K562 (cell line): Measurements from ENCODE around the gene USP27X. TPM values are rescaled to one million over a fixed set of nuclear protein-coding genes. Genes with fewer than 3 reads are reported as not detected.
A peak's percentile ranks its signal among the peaks of the same experiment; 100 is the strongest.

Experiments used
- ATAC-seq: fragments of 200-7000 bp; cut with Tn5 transposase; 3 replicates; pipeline ENCODE4 v1.9.1; 2020; ENCODE audit warnings: moderate library complexity
- BruUV-seq: library from RNA; stranded (reverse); fragments of 400-500 nt; replicated peaks from 2 replicates; lab custom pipeline; 2021; lab: Mats Ljungman, UMichigan
- CTCF ChIA-PET: fragments of 300-600 bp; formaldehyde crosslinking; extraction: SDS; loops from one replicate; lab custom pipeline; 2021; ENCODE audit warnings: low intra/inter-chr PET ratio; lab: Yijun Ruan, JAX
- POLR2A ChIA-PET: fragments of 300-600, 350-650 bp; sonication (Branson Sonifier 250); formaldehyde crosslinking; extraction: SDS; loops from one replicate; lab custom pipeline; 2021; ENCODE audit warnings: antibody characterized with exemption, inconsistent platforms; lab: Yijun Ruan, JAX
- DNase-seq, 4 experiments: peaks; one replicate each; pipeline versions ENCODE4 v3.0.0 to v3.0.0-alpha.2; 2011 to 2018; ENCODE audit warnings: low spot score in 3 of 4, mixed read lengths in 3 of 4; ENCODE audit errors: extremely low read depth in 1 of 4
- FAIRE-seq: peaks from 2 replicates; lab custom pipeline; 2011; peaks lifted over from hg19 to GRCh38; lab: Jason Lieb, UNC
- H2AFZ ChIP-seq: 2 replicates; pipeline ENCODE4 v1.6.0; 2011; ENCODE audit warnings: low read depth, low read length, control low read depth, inconsistent platforms
- H3K27ac ChIP-seq: fragments of 200-600 bp; 3 replicates; pipeline ENCODE4 v1.8.0; 2011; ENCODE audit warnings: low read depth, mild to moderate bottlenecking, control low read depth, inconsistent platforms, low read length, moderate library complexity, mixed read lengths; ENCODE audit errors: extremely low read depth
- H3K27me3 ChIP-seq, 2 experiments: fragments of 300-600 bp in 1 of 2; 2 replicates in 1 of 2; 3 replicates in 1 of 2; pipeline versions ENCODE4 v1.6.0 to v1.8.0; 2011; ENCODE audit warnings: inconsistent platforms in 2 of 2, low read length in 2 of 2, mild to moderate bottlenecking in 1 of 2, mixed read lengths in 1 of 2, moderate library complexity in 1 of 2; ENCODE audit not compliant: control insufficient read depth in 2 of 2, insufficient read depth in 2 of 2
- H3K36me3 ChIP-seq: fragments of 300-600 bp; 3 replicates; pipeline ENCODE4 v1.8.0; 2011; ENCODE audit warnings: mild to moderate bottlenecking, low read length, inconsistent platforms; ENCODE audit not compliant: control insufficient read depth, insufficient read depth
- H3K4me1 ChIP-seq, 2 experiments: fragments of 200-600 bp in 1 of 2; replicated peaks in 1 of 2; 2 replicates in 1 of 2; 3 replicates in 1 of 2; pipeline versions ENCODE4 v1.5.1 to v1.8.0; 2011; ENCODE audit warnings: inconsistent platforms in 2 of 2, low read length in 2 of 2, mild to moderate bottlenecking in 1 of 2, mixed read lengths in 1 of 2, moderate library complexity in 1 of 2; ENCODE audit not compliant: control insufficient read depth in 2 of 2, insufficient read depth in 2 of 2
- H3K4me2 ChIP-seq: 2 replicates; pipeline ENCODE4 v1.6.1; 2011; ENCODE audit warnings: low read length, control low read depth, inconsistent platforms, mixed read lengths; ENCODE audit not compliant: insufficient read depth
- H3K4me3 ChIP-seq: fragments of 200-600 bp; sonication (generic), shearing (Covaris generic); 2 replicates; pipeline ENCODE4 v1.5.1; 2016; ENCODE audit warnings: control low read depth, inconsistent platforms
- H3K79me2 ChIP-seq: fragments of 200-600 bp; 3 replicates; pipeline ENCODE4 v1.8.0; 2011; ENCODE audit warnings: low read length, inconsistent platforms; ENCODE audit not compliant: control insufficient read depth, insufficient read depth
- H3K9ac ChIP-seq, 2 experiments: 2 replicates each; pipeline versions ENCODE4 v1.6.0 to v1.6.1; 2011; ENCODE audit warnings: low read depth in 2 of 2, low read length in 2 of 2, control low read depth in 1 of 2, inconsistent platforms in 1 of 2, mild to moderate bottlenecking in 1 of 2, mixed read lengths in 1 of 2; ENCODE audit not compliant: insufficient read depth in 1 of 2
- H3K9me1 ChIP-seq: one replicate; pipeline ENCODE4 v1.6.0; 2011; ENCODE audit warnings: inconsistent platforms, mild to moderate bottlenecking, low read length, moderate library complexity; ENCODE audit not compliant: control insufficient read depth, insufficient read depth
- H3K9me3 ChIP-seq: replicated peaks from 2 replicates; pipeline ENCODE4 v1.5.1; 2011; ENCODE audit warnings: low read depth, low read length, inconsistent platforms; ENCODE audit not compliant: control insufficient read depth, insufficient read depth
- H4K20me1 ChIP-seq: replicated peaks from 2 replicates; pipeline ENCODE4 v1.6.1; 2011; ENCODE audit warnings: low read length, inconsistent platforms, mixed read lengths; ENCODE audit not compliant: control insufficient read depth, insufficient read depth
- ARHGAP35 ChIP-seq: fragments of 450-650 bp; IDR thresholded peaks from 2 replicates; pipeline ENCODE4 v1.6.1; 2018; ENCODE audit not compliant: partially characterized antibody
- BACH1 ChIP-seq: fragments of 200-800 bp; sonication (Bioruptor generic); IDR thresholded peaks from 2 replicates; pipeline ENCODE4 v1.6.1; 2016; ENCODE audit warnings: missing genetic modification characterization, missing compliant biosample characterization
- CTCF ChIP-seq, 3 experiments: IDR thresholded peaks in 2 of 3; conservative IDR thresholded peaks in 1 of 3; 2 replicates each; pipeline ENCODE4 v1.5.1; 2011 to 2012; ENCODE audit warnings: low read length in 3 of 3, mild to moderate bottlenecking in 3 of 3, control low read depth in 2 of 3, improper control_type of control experiment in 1 of 3, inconsistent platforms in 1 of 3, low read depth in 1 of 3, mixed read lengths in 1 of 3, moderate library complexity in 1 of 3; ENCODE audit not compliant: insufficient read depth in 2 of 3
- ETS1 ChIP-seq: conservative IDR thresholded peaks from 2 replicates; pipeline ENCODE4 v1.6.1; 2011; ENCODE audit warnings: low read depth, mild to moderate bottlenecking, low read length; ENCODE audit not compliant: control insufficient read depth
- GTF2A2 ChIP-seq: IDR thresholded peaks from 2 replicates; pipeline ENCODE4 v1.6.1; 2016; ENCODE audit warnings: mild to moderate bottlenecking, missing genetic modification characterization, missing compliant biosample characterization
- JUN ChIP-seq, 2 experiments: sonication (generic) in 1 of 2; formaldehyde crosslinking in 1 of 2; IDR thresholded peaks; 2 replicates each; pipeline versions ENCODE4 v1.6.1 to v1.8.0; 2012 to 2022; ENCODE audit warnings: borderline replicate concordance in 2 of 2, mild to moderate bottlenecking in 2 of 2, improper control_type of control experiment in 1 of 2, low read depth in 1 of 2, low read length in 1 of 2, missing genetic modification reagents in 1 of 2
- MAFK ChIP-seq: IDR thresholded peaks from 2 replicates; pipeline ENCODE4 v1.6.1; 2011; ENCODE audit warnings: low read length, improper control_type of control experiment
- NEUROD1 ChIP-seq: fragments of 150-350 bp; IDR thresholded peaks from 2 replicates; pipeline ENCODE4 v1.6.1; 2014; ENCODE audit warnings: borderline replicate concordance, low read length, low read depth; ENCODE audit not compliant: partially characterized antibody
- NFATC3 ChIP-seq: fragments of 450-650 bp; IDR thresholded peaks from 2 replicates; pipeline ENCODE4 v1.6.1; 2017; ENCODE audit warnings: mild to moderate bottlenecking
- NFXL1 ChIP-seq: fragments of 450-650 bp; formaldehyde crosslinking; IDR thresholded peaks from 2 replicates; pipeline ENCODE4 v1.4.0; 2021; ENCODE audit warnings: mild to moderate bottlenecking
- PHF20 ChIP-seq: fragments of 450-650 bp; IDR thresholded peaks from 2 replicates; pipeline ENCODE4 v1.6.1; 2018; ENCODE audit not compliant: partially characterized antibody
- RAD21 ChIP-seq, 2 experiments: fragments of 250-450 bp in 1 of 2; fragments of 450-650 bp in 1 of 2; sonication (Bioruptor Pico) in 1 of 2; formaldehyde crosslinking in 1 of 2; IDR thresholded peaks in 1 of 2; conservative IDR thresholded peaks in 1 of 2; 2 replicates each; pipeline versions ENCODE4 v1.4.0 to v1.8.0; 2020 to 2022; ENCODE audit warnings: mild to moderate bottlenecking in 2 of 2, moderate library complexity in 1 of 2
- SMC3 ChIP-seq: conservative IDR thresholded peaks from 2 replicates; pipeline ENCODE4 v1.6.1; 2011; ENCODE audit warnings: low read depth, low read length, improper control_type of control experiment; ENCODE audit not compliant: insufficient read depth
- STAG1 ChIP-seq: sonication (generic); formaldehyde crosslinking; IDR thresholded peaks from 2 replicates; pipeline ENCODE4 v1.5.0; 2020; ENCODE audit warnings: missing genetic modification reagents, borderline replicate concordance
- YY1 ChIP-seq, 3 experiments: IDR thresholded peaks; 2 replicates each; pipeline ENCODE4 v1.6.1; 2011; ENCODE audit warnings: low read length in 2 of 3, mild to moderate bottlenecking in 2 of 3, moderate library complexity in 2 of 3, borderline replicate concordance in 1 of 3, control low read depth in 1 of 3, low read depth in 1 of 3; ENCODE audit not compliant: insufficient read depth in 3 of 3, insufficient replicate concordance in 2 of 3, control insufficient read depth in 1 of 3, insufficient read length in 1 of 3; ENCODE audit errors: extremely low read depth in 1 of 3
- ZNF408 ChIP-seq: fragments of 250-450 bp; sonication (Bioruptor Pico); IDR thresholded peaks from 2 replicates; pipeline ENCODE4 v1.4.0; 2020; ENCODE audit warnings: low read depth, mild to moderate bottlenecking, moderate library complexity
- ZNF507 ChIP-seq: conservative IDR thresholded peaks from 2 replicates; pipeline ENCODE4 v1.6.1; 2017; ENCODE audit warnings: missing genetic modification characterization, missing compliant biosample characterization
- ZNF668 ChIP-seq: fragments of 250-450 bp; sonication (Bioruptor Pico); IDR thresholded peaks from 2 replicates; pipeline ENCODE4 v1.8.0; 2022; ENCODE audit warnings: mild to moderate bottlenecking, inconsistent platforms
- WGBS: fragments of 100-300 bp; shearing (Covaris generic); methylation state at CpG from one replicate; pipeline ENCODE4 v1.1.6; 2016; ENCODE audit warnings: low coverage, mixed read lengths; ENCODE audit not compliant: insufficient coverage; ENCODE audit errors: missing lambda C conversion rate; 5-methylcytosine and 5-hydroxymethylcytosine counted together
- in situ Hi-C: fragments of 300-500 bp; cut with MboI; formaldehyde crosslinking; loops from 4 replicates; pipeline ENCODE4 v1.15.0; 2018; ENCODE audit warnings: inconsistent platforms, mixed read lengths
- intact Hi-C: fragments of 100-400 bp; cut with micrococcal nuclease; formaldehyde crosslinking; loops from 2 replicates; pipeline ENCODE4 v1.14.2; 2022
- polyA plus RNA-seq, 8 experiments: library from polyadenylated mRNA; depleted of rRNA in 4 of 8; stranded (reverse) in 5 of 8; unstranded in 3 of 8; fragments of >200 nt; fragmentation: Nextera tagmentation in 2 of 8; fragmentation: Illumina TruSeq in 1 of 8; extraction: Ambion mirVana in 2 of 8; extraction: Trizol in 1 of 8; gene quantifications; 2 replicates each; pipeline versions ENCODE4 v1.2.1 to v1.2.3, GENCODE V29; 2011 to 2014; ENCODE audit warnings: inconsistent platforms in 1 of 8, missing spikeins in 1 of 8
- total RNA-seq, 7 experiments: library from RNA; depleted of rRNA in 6 of 7; stranded (reverse); fragments of >200 nt in 6 of 7; fragmentation: Illumina TruSeq in 2 of 7; extraction: Trizol in 2 of 7; gene quantifications; 2 replicates each; pipeline versions ENCODE4 v1.2.1 to v1.2.3, GENCODE V29; 2011 to 2021; ENCODE audit warnings: low replicate concordance in 1 of 7

USP27X gene
- total and polyA plus RNA-seq, 9 of the 15 experiments (the other 6 are each of a cell fraction or from before 2014, with no cell fraction given): 0.15 to 4.7 (median 1.6) TPM

DNA sequence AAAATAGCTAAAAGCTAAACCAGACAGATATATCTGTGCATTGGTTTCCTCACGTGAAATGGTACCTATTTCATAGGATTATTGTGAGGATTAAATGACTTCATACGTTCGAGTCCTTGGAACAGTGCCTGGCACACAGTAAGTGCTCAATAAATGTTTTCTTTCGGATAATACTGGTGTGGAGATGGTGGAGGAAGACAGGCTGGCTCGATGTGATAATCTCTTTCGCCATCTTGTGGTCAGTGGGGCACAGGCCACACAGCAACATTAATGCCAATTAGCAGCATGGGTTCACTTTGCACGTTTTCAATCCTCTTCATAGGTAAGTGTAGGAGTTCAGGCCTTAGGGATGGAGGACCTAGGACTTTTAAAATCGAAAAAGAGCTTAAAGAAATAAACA is 40.9 kb upstream of the USP27X start:
- in situ Hi-C loops (no loop called here), intact Hi-C loops (loop anchor here (5.0 kb wide), 2 partner anchors 76 to 546 kb away; no protein-coding TSS in a partner anchor)
- Histone ChIP-seq H3K27ac (no peak overlapping the region), H3K4me1 (peaks cover 0 to 10% of the 10 kb centered on the region in 2 experiments; a peak in 2 of 5 replicates), H3K4me3 (no peak overlapping the region), H3K9ac (no peak overlapping the region), H4K20me1 (no peaks in the 10 kb centered on the region), H3K9me1 (no peaks in the 10 kb centered on the region), H2AFZ (no peak overlapping the region), H3K36me3 (no peaks in the 10 kb centered on the region), H3K79me2 (no peaks in the 10 kb centered on the region), H3K27me3 (no peaks in the 10 kb centered on the region), H3K4me2 (no peak overlapping the region), H3K9me3 (no peaks in the 10 kb centered on the region)
- peak; percentile 48 for FAIRE-seq
- ATAC-seq: peak; percentile 73
- CTCF ChIA-PET: no interaction called here
- WGBS: 3% methylated on average over 8 of the region's 8 CpGs
- POLR2A ChIA-PET: no interaction called here
- DNase-seq: peak; percentile 9 to 35 (median 15)
- BruUV-seq: no TSS peak
- no peak for TF ChIP-seq NEUROD1
- no peak for TF ChIP-seq ETS1
- no peak for TF ChIP-seq GTF2A2 (tag)
- peak; percentile 55; the same call in 1 of the 2 replicates for TF ChIP-seq STAG1 (CRISPR knock-in tag)
- no peak for TF ChIP-seq BACH1
- no peak for TF ChIP-seq NFXL1 (CRISPR knock-in tag)
- TF ChIP-seq ARHGAP35: no peak
- no peak for TF ChIP-seq ZNF507 (tag)
- TF ChIP-seq SMC3: 0 out of 2 replicates have a peak, but pooled peaks have one; percentile 24
- TF ChIP-seq NFATC3: no peak
- TF ChIP-seq ZNF668 (CRISPR knock-in tag): no peak
- TF ChIP-seq YY1 (IDR thresholded peaks at IDR 0.05; ENCODE audit: borderline replicate concordance in 1 of 3, control insufficient read depth in 1 of 3, extremely low read depth in 1 of 3, insufficient read depth in 3 of 3, insufficient read length in 1 of 3, insufficient replicate concordance in 2 of 3, low read depth in 1 of 3, low read length in 2 of 3): no peak
- TF ChIP-seq PHF20: no peak
- peak; percentile 49 to 65 (median 61) for TF ChIP-seq CTCF (IDR thresholded peaks at IDR 0.05 in 2 of 3, conservative IDR thresholded peaks at IDR 0.05 in 1 of 3; ENCODE audit: insufficient read depth in 2 of 3, low read depth in 1 of 3, low read length in 3 of 3)
- no peak for TF ChIP-seq JUN (IDR thresholded peaks at IDR 0.05; ENCODE audit: borderline replicate concordance, low read depth, low read length)
- TF ChIP-seq JUN (CRISPR knock-in tag; IDR thresholded peaks at IDR 0.05; ENCODE audit: borderline replicate concordance): no peak
- TF ChIP-seq ZNF408 (CRISPR knock-in tag): no peak
- TF ChIP-seq RAD21 (CRISPR knock-in tag; conservative IDR thresholded peaks at IDR 0.05 in 1 of 2, IDR thresholded peaks at IDR 0.05 in 1 of 2): peak; percentile 39 to 61
- no peak for TF ChIP-seq MAFK
